ENCODE data around the gene ASIC2. TPM values are rescaled to one million over a fixed set of nuclear protein-coding genes. Genes with fewer than 3 reads are reported as not detected.

The ASIC2 gene
- total RNA-seq, 1 experiment from 2014 or later = 0.74 TPM

DNA sequence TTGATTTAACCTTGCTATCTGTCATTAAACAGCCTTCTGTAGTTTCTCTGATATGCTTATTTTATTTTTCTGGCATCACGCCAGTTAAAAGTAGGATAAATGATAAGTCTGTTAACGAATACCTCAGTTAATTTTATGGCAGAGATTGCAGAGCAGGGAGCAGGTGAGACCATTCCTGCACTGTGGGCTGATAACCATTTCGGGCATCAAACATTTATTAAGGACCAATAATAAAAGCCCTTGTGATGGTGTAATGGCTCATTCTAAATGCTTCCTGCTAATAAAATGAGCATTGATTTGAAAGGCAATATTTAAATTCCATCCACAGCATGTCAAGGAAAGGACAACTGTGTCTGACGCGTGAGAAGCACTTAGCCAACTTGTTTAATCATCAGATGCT, 94.1 kb downstream of the ASIC2 start:
- H2BK12ac ChIP-seq (ENCODE audit: insufficient read length, low read depth, low read length) = no peak overlapping the region
- no peak overlapping the region for H3K18ac ChIP-seq (ENCODE audit: insufficient read length, low read depth, low read length)
- H2AK5ac ChIP-seq (ENCODE audit: insufficient read length, low read length) = no peak overlapping the region
- H4K91ac ChIP-seq (ENCODE audit: insufficient read length, low read depth, low read length) = no peak overlapping the region
- H4K20me1 ChIP-seq (ENCODE audit: control insufficient read depth, insufficient read depth, insufficient read length) = no peaks in the 10 kb centered on the region
- no peak overlapping the region for H2BK20ac ChIP-seq (ENCODE audit: low read depth, low read length, poor library complexity, severe bottlenecking)
- H3K79me2 ChIP-seq (ENCODE audit: insufficient read depth, low read length) = no peaks in the 10 kb centered on the region
- Mint-ChIP-seq H3K27ac (no peak overlapping the region), H3K36me3 (ENCODE audit: insufficient read depth in 1 of 3, low read depth in 3 of 3) (no peaks in the 10 kb centered on the region), H3K4me3 (no peak overlapping the region), H3K9me3 (no peaks in the 10 kb centered on the region; a peak in 1 of 5 replicates), H3K27me3 (ENCODE audit: low read depth) (peaks cover 99% of the 10 kb centered on the region), H3K4me1 (peaks cover 3 to 10% of the 10 kb centered on the region in 2 experiments)
- H3K27me3 ChIP-seq (ENCODE audit: insufficient read depth, low read length) = peaks cover 30% of the 10 kb centered on the region
- H3K27ac ChIP-seq (ENCODE audit: insufficient read length, low read depth, low read length) = no peak overlapping the region
- no peak overlapping the region for H3K56ac ChIP-seq (ENCODE audit: insufficient read length, low read depth, low read length)
- no peak overlapping the region for H2BK15ac ChIP-seq (ENCODE audit: low read depth, low read length)
- no CpG with 5 or more reads among the region's 5 CpGs for WGBS (ENCODE audit: extremely low coverage, insufficient read length, low lambda C conversion rate)
- no peaks in the 10 kb centered on the region for H3K79me1 ChIP-seq (ENCODE audit: insufficient read depth, low read depth, low read length, poor library complexity, severe bottlenecking)
- no peak overlapping the region for H3K4ac ChIP-seq (ENCODE audit: low read depth, low read length)
- TF ChIP-seq, protein P1, sequence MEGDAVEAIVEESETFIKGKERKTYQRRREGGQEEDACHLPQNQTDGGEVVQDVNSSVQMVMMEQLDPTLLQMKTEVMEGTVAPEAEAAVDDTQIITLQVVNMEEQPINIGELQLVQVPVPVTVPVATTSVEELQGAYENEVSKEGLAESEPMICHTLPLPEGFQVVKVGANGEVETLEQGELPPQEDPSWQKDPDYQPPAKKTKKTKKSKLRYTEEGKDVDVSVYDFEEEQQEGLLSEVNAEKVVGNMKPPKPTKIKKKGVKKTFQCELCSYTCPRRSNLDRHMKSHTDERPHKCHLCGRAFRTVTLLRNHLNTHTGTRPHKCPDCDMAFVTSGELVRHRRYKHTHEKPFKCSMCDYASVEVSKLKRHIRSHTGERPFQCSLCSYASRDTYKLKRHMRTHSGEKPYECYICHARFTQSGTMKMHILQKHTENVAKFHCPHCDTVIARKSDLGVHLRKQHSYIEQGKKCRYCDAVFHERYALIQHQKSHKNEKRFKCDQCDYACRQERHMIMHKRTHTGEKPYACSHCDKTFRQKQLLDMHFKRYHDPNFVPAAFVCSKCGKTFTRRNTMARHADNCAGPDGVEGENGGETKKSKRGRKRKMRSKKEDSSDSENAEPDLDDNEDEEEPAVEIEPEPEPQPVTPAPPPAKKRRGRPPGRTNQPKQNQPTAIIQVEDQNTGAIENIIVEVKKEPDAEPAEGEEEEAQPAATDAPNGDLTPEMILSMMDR (conservative IDR thresholded peaks at IDR 0.05) = no peak
- no peak overlapping the region for H3T11ph ChIP-seq (ENCODE audit: low read length)
- no peak overlapping the region for H3K23ac ChIP-seq (ENCODE audit: insufficient read length, low read depth, low read length)
- H2BK5ac ChIP-seq (ENCODE audit: insufficient read length, low read length) = no peak overlapping the region
- no peak overlapping the region for H3K9ac ChIP-seq (ENCODE audit: extremely low read depth, insufficient read length, low read length)
- H2BK120ac ChIP-seq (ENCODE audit: low read depth, low read length, poor library complexity, severe bottlenecking) = no peak overlapping the region
- H4K5ac ChIP-seq (ENCODE audit: insufficient read length, low read depth, low read length) = no peak overlapping the region
- H3K9me3 ChIP-seq (ENCODE audit: control insufficient read depth, low read depth, low read length) = no peaks in the 10 kb centered on the region
- DNase-seq = no peak
- H4K8ac ChIP-seq (replicated peaks; ENCODE audit: insufficient read length, low read depth, low read length) = no peak overlapping the region
- no peak overlapping the region for H3K4me2 ChIP-seq (ENCODE audit: insufficient read depth, insufficient read length, low read length)
- H3K4me1 ChIP-seq (ENCODE audit: insufficient read depth, low read length) = 0 out of 2 replicates have a peak, but pooled peaks cover 2% of the 10 kb centered on the region
- H2AFZ ChIP-seq (ENCODE audit: low read length) = no peak overlapping the region
- no peaks in the 10 kb centered on the region for H3K23me2 ChIP-seq (ENCODE audit: insufficient read length, low read depth, low read length, poor library complexity, severe bottlenecking)
- no peak overlapping the region for H3K14ac ChIP-seq (ENCODE audit: insufficient read depth, low read length)

All from H9 (cell line).